Amniotic stem cell (primary cell): ENCODE data around the gene XYLT1.

Experiments used
- DNase-seq: peaks from one replicate; lab custom pipeline; 2025; lab: John Stamatoyannopoulos, UW

Gene XYLT1

DNA sequence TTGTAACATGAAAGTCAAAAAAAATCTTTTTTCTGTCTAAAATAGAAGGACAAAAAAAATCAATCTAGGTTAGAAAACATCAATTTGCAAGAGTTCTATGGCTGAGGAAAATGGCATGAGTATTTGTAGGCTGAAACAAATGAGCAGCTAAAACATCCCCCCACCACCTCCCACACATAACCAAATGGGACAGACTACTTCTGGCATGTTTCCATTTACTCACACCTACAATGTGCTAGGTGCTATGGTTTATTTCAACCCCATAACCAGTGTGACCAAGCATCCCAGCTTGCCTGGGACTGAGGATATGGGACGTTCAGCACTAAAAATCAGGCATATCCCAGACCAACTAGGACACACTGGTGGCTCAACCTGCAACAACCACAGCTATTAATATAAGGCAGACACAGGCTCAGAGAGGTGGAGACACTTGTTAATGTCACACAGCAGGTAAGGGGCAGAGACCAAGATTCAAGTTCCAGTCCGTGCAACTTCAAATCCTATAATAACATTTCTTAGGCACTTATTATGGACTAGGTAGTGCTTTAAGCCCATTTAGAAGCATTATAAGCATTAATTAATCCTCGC lies 96.0 kb downstream of the XYLT1 start:
- no peak for DNase-seq

GRCh38 chr16:17373533-17373932 lies 97.2 kb downstream of the XYLT1 start:
- DNase-seq: no peak

DNA sequence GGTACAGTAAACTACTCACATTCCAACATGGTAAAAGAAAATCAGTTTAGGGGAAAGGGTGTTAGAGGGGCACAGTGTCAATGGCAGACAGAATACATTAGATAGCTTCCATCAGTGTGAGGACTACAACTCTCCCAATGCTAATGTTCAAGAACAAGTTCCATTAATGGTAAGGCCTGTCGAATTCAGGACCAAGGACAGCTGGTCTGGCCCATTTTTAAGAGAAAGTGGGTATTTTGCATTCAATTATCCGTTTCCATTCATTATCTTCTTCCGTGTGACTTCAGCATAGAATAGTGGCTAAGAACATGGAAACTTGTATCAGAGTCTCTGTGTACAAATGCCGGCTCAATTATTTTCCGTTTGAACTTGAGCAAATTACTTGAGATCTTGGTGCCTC lies 98.4 kb downstream of the XYLT1 start:
- no peak for DNase-seq

DNA sequence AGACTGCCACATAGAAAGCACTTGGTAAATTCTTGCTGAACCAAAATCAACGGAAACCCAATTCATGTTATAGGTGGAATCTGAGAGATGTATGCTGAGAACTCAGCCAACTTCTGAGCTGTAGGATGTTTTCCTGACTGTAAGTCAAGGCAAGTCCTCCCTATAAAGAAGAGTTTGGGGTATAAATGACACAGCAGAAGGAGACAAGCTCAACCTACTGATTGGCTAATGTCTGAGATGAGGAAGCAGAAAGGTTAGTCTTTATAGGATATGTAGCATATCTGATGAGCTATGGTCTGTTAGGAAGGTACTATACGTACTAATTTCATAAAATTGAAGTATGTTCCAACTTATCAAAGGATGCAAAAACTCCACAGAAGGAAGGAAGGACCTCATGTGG lies 99.5 kb downstream of the XYLT1 start:
- no peak for DNase-seq

- no peak for DNase-seq
Observed at GRCh38 chr16:17370731-17371285, 100.0 kb downstream of the XYLT1 start.

GRCh38 chr16:17370223-17370707 lies 100.5 kb downstream of the XYLT1 start:
- DNase-seq: no peak

DNA sequence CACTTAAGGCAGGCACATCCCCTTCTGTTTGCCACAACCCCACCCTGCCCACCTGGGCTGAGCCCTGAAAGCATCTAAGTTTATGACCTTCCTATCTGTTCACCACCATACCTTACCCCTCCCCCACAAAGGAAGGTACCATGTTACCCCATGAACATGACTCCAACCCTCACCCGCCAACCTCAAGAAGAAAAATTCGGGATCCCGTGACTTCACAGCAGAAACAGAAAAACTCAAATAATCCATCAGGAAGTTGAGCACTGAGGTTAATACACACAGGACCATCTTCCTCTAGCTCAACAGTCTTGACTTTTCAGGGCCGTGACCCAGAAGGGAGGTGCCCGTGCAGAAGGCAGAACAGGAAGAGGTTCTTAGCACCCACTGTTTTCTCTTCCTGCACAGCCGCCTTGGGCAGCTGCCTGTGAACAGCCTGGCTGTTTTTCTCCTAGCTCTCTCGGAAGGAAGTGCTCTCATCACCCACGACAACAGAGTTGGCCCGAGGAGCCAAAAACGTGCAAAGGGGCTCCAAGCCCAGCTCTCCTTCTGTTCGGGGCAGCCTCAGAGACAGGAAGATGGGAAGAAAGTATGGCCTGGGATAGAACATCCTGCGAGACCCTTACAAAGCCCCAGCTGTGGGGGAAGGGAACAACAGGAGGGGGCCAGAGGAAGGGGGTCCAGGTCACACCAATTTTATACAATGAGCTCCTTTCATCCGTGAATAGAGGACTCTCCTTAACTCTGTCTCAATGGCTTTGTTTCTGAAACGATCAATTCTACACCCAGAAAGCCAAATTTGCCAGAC lies 101.1 kb downstream of the XYLT1 start:
- no peak for DNase-seq

- DNase-seq: no peak
Observed at GRCh38 chr16:17368951-17369350, 101.8 kb downstream of the XYLT1 start.

DNA sequence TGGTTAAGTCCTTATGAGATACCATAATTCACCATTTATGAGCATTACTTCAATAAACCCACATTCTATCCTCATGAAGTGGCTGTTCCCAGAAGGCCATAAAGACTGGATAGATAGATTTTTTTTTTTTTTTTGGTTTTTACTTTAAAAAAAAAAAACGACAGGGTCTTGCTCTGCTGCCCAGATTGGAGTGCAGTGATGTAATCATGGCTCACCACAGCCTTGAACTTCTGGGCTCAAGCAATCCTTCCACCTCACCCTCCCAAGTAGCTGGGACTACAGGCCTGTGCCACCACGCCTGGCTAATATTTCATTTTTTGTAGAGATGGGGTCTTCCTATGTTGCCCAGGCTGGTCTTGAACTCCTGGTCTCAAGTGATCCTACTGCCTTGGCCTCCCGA lies 102.3 kb downstream of the XYLT1 start:
- no peak for DNase-seq

DNA sequence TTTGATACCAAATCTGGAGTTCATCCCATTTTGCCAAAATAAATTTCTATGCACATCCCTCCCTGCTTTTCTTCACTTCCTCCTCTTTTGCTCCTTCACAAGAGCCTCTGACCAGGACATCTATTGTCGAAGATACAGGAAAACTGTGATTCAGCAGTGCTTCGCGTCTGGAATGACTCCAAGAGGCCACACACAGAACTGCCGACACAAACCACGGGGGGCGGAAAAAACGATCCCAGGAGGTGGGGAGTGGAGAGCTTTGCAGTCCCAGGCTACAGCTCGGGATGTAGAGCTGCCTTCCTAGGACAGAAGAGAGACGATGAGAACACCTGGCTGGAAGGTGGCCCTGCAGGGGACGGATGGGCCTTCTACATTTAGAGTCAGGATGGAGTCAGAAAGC lies 102.8 kb downstream of the XYLT1 start:
- no peak for DNase-seq

GRCh38 chr16:17367036-17367435 lies 103.7 kb downstream of the XYLT1 start:
- no peak for DNase-seq

DNA sequence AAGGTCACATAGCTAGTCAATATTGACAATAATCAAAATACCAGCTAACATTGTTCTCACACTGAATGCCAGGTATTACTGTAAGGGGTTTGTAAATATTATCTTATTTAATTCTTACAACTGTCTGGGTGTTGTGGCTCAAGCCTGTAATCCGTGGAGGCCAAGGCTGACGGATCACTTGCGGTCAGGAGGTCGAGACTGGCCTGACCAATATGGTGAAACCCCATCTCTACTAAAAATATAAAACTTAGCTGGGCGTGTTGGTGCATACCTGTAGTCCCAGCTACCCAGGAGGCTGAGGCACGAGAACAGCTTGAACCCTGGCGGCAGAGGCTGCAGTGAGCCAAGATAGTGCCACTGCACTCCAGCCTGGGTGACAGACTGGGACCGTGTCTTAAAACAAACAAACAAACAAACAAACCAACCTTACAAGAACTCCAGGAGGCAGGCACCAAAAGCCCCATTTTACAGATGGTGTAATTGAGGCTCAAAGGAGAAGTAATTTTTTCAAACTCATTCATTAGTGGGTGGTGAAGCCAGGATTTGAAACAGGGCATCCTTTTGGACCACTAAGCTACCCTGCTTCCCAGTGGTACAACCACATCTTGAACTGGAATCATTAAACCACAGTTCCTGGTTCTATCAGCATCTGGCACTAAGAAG lies 104.3 kb downstream of the XYLT1 start:
- no peak for DNase-seq

- DNase-seq: no peak
Observed at GRCh38 chr16:17365591-17366298, 105.0 kb downstream of the XYLT1 start.

- DNase-seq: no peak
Observed at GRCh38 chr16:17365211-17365541, 105.6 kb downstream of the XYLT1 start.

GRCh38 chr16:17364319-17365210 lies 106.2 kb downstream of the XYLT1 start:
- DNase-seq: peak; percentile 60

- no peak for DNase-seq
Observed at GRCh38 chr16:17362946-17363345, 107.8 kb downstream of the XYLT1 start.

DNA sequence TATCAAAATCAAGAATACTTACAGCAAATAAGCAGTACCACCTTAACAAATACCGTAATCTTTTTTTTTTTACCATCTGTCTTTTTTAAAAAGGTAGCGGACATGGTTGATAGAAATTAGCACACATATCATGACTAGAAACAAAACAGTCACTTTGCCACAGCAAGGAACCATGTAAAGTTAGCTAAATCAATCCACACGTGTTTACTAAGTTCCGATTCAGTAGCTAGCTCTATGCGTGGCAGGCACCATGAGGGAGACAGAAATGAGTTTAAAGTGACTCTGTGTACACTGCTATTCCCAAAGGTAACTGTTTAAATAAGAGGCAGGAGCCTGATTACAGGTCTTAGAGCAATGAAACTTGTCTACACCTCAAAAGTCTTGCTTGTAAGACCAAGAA lies 108.6 kb downstream of the XYLT1 start:
- DNase-seq: no peak

DNA sequence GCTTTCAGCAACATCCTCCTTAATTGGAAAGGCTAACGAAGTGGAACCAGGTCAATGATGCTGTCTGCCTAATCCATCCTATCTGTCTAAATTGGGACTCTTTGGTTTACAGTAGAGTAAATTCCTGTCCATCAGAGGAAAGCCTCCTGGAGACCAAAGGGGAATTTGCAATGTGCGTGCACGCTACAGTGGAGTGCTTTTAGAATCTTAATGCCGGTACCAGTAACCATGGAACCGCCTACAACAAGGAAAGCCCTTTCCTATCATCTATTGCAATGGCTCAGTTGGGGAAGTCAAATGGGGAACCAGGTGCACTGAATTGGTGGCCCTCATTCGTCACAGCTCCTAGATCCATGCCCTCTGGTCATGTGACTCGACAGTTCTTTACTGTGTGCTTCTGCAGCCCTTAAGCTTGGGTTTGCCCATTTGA lies 110.1 kb downstream of the XYLT1 start:
- DNase-seq: no peak

- no peak for DNase-seq
Observed at GRCh38 chr16:17359788-17360390, 110.9 kb downstream of the XYLT1 start.

DNA sequence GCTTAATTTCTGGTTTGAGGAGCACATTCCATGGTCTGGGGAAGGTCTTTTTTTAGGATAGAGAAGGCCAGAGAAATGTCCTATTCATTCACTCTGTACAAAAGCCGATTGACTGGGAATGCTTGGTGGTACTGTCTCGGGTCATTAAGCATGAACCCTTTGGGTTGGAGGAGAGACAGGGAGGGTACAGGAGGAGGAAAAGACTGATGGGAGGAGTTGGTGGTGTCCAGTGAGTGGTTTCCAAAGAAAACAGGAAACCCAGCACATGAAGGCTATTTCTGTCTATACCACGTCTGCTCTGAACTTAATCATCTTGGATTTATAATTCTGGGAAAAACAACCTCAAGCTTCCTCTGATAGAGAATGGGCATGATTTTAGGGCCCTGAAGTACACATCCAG lies 111.9 kb downstream of the XYLT1 start:
- DNase-seq: no peak

- no peak for DNase-seq
Observed at GRCh38 chr16:17358355-17358754, 112.4 kb downstream of the XYLT1 start.
